HUES48 (cell line): ENCODE data around the gene PDCD6IP.
A peak's percentile ranks its signal among the peaks of the same experiment; 100 is the strongest.
"Not testable (repeated sequence)": the region's sequence is repeated elsewhere in the genome, so short reads cannot be mapped to it uniquely, and the experiment has no call there.

ENCODE experiments used
- H3K27ac ChIP-seq: one replicate; pipeline ENCODE4 v1.7.0; 2013; ENCODE audit warnings: low read depth, low read length, inconsistent platforms
- H3K27me3 ChIP-seq: 2 replicates; pipeline ENCODE4 v1.6.1; 2013; ENCODE audit warnings: mild to moderate bottlenecking, low read length; ENCODE audit not compliant: control insufficient read depth, insufficient read depth
- H3K36me3 ChIP-seq: 2 replicates; pipeline ENCODE4 v1.6.1; 2013; ENCODE audit warnings: low read length; ENCODE audit not compliant: control insufficient read depth, insufficient read depth
- H3K4me1 ChIP-seq: 2 replicates; pipeline ENCODE4 v1.6.1; 2013; ENCODE audit warnings: mild to moderate bottlenecking, low read length; ENCODE audit not compliant: control insufficient read depth, insufficient read depth
- H3K4me3 ChIP-seq: 2 replicates; pipeline ENCODE4 v1.5.1; 2013; ENCODE audit warnings: mild to moderate bottlenecking, low read depth, low read length
- H3K9ac ChIP-seq: 2 replicates; pipeline ENCODE4 v1.6.1; 2013; ENCODE audit warnings: mild to moderate bottlenecking, low read depth, low read length, moderate library complexity
- H3K9me3 ChIP-seq: 2 replicates; pipeline ENCODE4 v1.6.1; 2013; ENCODE audit warnings: low read length; ENCODE audit not compliant: control insufficient read depth, insufficient read depth

PDCD6IP gene

DNA sequence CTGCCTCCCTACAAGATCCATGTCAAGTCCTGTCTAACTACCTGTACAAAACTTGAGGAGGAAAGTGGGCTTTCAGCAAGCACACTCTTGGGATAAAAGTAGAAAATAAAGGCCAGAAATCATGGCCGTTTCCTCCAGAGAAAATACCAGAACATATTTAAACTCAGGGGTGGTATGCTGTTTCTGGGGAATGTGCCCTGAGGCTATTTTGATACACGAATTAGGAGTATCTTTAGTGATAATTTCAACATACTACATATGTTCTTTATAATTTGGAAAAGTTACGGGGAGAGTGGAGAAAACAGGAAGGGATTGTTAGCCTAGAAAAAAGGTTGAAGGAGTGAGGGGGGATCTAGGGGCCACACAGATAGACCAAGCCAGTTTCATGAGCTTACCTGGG lies 18.7 kb upstream of the PDCD6IP start:
- Histone ChIP-seq H3K9me3 (no peaks in the 10 kb centered on the region), H3K27me3 (no peaks in the 10 kb centered on the region), H3K9ac (no peak overlapping the region), H3K27ac (no peak overlapping the region), H3K36me3 (no peaks in the 10 kb centered on the region), H3K4me1 (no peaks in the 10 kb centered on the region), H3K4me3 (no peak overlapping the region)

DNA sequence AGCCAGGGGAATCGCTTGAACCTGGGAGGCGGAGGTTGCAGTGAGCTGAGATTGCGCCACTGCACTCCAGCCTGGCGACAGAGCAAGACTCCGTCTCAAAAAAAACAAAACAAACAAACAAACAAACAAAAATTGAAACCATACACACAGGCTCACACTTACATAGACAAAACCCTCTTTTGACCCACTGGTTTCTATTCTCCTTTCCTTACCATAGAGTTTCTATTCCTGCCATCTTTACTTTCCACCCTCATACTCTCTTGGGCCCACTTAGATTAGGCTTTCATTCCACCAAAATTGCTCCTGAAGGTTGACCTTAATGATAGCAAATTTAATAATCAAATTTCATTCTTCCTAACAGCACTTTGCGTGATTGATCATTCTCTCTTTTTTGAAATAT lies 17.0 kb upstream of the PDCD6IP start:
- H3K4me1 ChIP-seq, H3K9ac ChIP-seq, H3K36me3 ChIP-seq, H3K27me3 ChIP-seq, H3K27ac ChIP-seq, H3K9me3 ChIP-seq, H3K4me3 ChIP-seq: not testable (repeated sequence)

DNA sequence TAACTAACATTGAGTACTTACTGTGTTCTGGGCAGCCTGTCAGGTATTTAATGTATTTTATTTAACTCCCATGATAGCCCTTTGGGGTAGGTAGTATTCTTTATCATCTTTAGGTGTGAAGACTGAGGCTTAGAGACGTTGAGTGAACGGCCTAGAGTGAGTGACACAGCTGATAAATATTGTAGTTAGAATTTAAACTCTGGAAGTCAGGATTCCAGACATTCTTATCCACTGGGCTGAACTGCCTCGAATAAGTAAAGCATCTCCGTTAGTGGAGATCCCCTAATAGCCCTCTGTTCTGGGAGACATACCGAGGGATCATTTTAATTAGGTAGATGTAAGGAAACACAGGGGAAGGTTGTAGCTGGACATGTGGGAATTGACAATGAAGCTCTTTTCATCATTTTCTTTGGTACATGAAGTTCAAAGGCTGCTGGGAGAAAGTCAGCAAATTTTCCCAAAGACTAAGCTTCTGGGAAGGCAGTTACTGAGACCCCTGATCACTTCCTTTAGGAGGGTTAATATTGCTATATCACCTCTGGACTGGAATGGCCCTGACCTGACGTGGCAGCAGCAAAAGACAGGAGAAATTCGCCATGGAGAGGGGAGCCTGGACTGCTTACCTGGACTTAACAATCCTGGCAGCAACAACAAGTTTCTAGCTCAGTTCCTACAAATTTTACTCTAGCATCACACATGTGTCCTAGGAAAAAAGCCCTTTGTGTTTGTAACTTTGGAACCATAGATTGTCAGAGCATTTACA lies 11.7 kb upstream of the PDCD6IP start:
- Histone ChIP-seq H3K4me1 (peaks cover 25% of the 10 kb centered on the region), H3K9me3 (no peaks in the 10 kb centered on the region), H3K9ac (peak overlapping the region; percentile 18; the same call in 1 of the 2 replicates), H3K4me3 (0 out of 2 replicates have a peak overlapping the region, but pooled peaks have one; percentile 21), H3K27ac (peak overlapping the region; percentile 17), H3K36me3 (no peaks in the 10 kb centered on the region), H3K27me3 (peaks cover 5% of the 10 kb centered on the region; the same call in 1 of the 2 replicates)

DNA sequence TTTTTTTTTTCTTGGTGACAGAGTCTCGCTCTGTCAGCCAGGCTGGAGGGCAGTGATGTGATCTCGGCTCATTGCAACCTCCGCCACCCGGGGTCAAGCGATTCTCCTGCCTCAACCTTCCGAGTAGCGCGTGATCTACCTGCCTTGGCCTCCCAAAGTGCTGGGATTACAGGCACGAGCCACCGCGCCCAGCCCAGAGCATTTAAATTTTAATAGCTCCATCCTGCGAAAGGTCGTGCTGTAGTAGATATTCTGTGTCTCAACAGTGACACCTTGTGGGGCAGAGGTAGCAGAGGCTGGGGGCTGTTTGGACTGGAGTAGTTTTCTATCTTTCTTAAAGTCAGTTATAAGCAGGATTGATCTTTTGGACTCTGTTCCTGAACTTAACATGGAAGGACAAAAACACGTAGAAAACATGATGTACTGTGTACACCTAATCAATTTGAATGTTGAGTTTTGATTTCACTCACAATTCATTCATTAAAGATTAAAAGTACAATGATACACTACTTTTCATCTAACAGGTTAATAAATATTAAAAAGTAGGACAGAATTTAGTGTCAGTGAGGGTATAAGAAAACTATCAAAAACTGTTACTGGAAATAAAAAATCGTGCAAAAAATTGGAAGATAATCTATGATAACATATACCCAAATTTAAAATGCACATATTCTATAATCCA lies 11.0 kb upstream of the PDCD6IP start:
- Histone ChIP-seq H3K36me3 (no peaks in the 10 kb centered on the region), H3K9me3 (no peaks in the 10 kb centered on the region), H3K9ac (peak overlapping the region; percentile 18; the same call in 1 of the 2 replicates), H3K27ac (peak overlapping the region; percentile 17), H3K27me3 (peaks cover 5% of the 10 kb centered on the region; the same call in 1 of the 2 replicates), H3K4me3 (0 out of 2 replicates have a peak overlapping the region, but pooled peaks have one; percentile 21), H3K4me1 (peaks cover 25% of the 10 kb centered on the region)

DNA sequence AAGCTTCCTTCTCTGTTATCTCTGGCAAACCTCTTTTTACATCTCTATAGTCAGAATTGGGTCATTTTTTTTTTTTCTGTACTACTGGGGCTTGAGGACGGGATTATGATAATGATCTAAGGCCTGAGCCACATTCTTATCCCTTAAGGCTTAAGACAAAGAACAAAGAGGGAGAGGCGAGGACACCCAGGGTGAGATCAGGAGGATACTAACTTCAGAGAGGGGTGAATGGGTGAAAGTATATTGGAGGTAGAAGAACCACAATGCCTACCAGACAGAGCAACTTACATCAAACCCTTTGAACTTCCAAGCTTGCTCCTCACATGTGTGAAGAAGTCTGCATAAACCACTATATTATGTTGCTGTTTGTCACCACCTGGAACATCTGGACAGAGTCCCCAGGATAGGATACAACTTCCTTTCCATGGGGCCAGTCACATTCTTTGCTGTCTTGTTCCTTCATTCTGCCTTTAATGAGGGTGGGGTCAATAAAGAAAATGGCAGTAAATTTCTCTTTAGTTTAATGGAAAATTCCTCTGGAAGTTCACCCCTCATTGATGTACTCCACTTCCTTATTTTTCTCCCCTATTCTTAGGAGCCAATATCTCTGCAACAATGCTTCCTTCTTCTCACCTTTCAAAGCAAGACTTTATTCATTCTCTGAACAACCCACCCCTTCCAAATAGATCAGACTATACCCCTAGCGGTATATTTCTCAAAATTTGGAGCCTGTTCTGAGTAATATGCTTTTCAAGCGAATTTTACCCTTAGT lies 9.1 kb upstream of the PDCD6IP start:
- no peak overlapping the region for H3K9ac ChIP-seq
- H3K27ac ChIP-seq = peak overlapping the region; percentile 56
- peak overlapping the region; percentile 24; the same call in 1 of the 2 replicates for H3K4me3 ChIP-seq
- no peaks in the 10 kb centered on the region for H3K36me3 ChIP-seq
- peaks cover 5% of the 10 kb centered on the region; the same call in 1 of the 2 replicates for H3K27me3 ChIP-seq
- H3K4me1 ChIP-seq = peaks cover 26% of the 10 kb centered on the region
- no peaks in the 10 kb centered on the region for H3K9me3 ChIP-seq

DNA sequence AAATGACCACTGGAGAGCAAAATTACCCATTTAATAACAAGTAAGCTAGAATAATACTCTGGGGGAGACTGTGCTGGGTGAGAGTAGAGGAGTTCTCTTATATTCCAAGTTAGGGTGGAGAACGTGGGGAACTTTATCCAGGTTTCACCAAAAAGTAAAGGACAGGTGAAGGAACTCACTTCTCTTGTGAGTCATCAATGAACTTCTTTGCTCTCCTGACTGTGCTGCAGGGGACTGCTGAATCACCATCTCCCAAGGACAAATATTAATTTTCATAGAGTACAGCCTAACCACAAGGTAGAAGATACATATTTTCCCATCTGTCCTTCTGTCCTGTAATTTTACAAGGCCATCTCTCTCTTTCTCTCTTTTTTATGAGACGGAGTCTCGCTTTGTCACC lies 8.3 kb upstream of the PDCD6IP start:
- H3K27ac ChIP-seq = no peak overlapping the region

DNA sequence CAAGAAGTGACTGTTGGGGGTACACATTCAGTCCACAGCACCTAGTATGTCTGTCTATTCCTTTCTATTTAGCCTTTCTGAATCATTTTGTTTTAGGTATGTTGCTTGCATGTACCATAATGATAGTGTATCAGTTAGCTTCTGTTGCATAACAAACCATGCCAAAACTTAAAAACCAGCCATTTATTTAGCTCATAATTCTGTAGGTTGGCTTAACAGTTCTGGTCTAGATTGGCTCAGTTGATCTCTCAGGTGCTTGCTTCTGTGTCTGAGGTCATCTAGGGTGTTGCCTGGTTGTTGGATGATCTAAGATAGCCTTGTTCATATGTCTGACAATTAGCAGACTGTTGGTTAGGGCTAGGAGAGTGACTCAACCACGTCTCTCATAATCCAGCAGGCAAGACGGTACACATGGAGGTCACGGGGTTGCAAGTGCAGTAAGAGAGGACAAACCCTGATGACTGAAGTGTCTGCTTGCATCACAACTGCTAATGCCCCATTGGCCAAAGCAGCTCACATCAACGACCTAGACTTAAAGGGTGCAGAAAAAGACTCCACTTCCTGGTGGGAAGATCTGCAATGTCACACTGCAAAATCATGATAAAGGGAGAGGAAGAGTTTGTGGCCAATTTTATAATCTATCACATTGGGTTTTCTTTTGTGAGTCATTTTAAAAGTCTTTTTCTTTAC lies 6.8 kb upstream of the PDCD6IP start:
- Histone ChIP-seq H3K27ac (no peak overlapping the region), H3K4me1 (peaks cover 33% of the 10 kb centered on the region), H3K9me3 (no peaks in the 10 kb centered on the region), H3K27me3 (peaks cover 5% of the 10 kb centered on the region; the same call in 1 of the 2 replicates), H3K36me3 (no peaks in the 10 kb centered on the region), H3K4me3 (no peak overlapping the region), H3K9ac (no peak overlapping the region)

More for the DNA sequence above, 8.3 kb upstream of the PDCD6IP start:
- Histone ChIP-seq H3K4me1 (peaks cover 34% of the 10 kb centered on the region), H3K9me3 (no peaks in the 10 kb centered on the region), H3K36me3 (no peaks in the 10 kb centered on the region), H3K4me3 (no peak overlapping the region), H3K9ac (no peak overlapping the region), H3K27me3 (peaks cover 5% of the 10 kb centered on the region; the same call in 1 of the 2 replicates)

DNA sequence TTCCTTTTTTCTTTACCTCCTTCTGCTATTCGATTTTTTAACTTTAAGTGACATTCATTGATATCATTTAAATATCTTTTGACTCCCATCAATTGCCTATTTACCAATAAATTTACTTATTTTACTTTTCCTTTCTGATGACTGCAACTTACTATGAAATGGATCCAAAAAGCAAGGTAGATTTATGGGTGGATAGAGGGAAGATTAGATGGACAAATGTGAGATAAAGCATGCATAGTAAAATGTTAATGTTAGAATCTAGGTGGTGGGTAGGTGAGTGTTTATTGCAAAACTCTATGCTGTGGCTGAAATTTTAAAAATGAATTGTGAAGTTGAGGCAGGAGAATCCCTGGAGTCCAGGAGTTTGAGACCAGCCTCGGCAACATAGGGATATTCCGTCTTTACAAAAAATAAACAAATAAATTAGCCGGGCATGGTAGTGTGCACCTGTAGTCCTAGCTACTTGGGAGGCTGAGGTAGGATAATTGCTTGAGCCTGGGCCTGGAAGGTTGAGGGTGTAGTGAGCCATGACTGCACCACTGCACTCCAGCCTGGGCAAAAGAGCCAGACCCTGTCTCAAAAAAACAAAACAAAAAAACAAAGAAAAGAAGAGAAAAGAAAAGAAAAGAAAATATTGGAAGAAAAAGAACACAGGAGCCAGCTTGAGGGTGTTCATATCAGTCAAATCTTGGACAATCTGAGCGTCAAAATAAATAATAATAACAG lies 6.1 kb upstream of the PDCD6IP start:
- H3K9ac ChIP-seq = no peak overlapping the region
- no peaks in the 10 kb centered on the region for H3K36me3 ChIP-seq
- H3K27ac ChIP-seq = no peak overlapping the region
- no peaks in the 10 kb centered on the region for H3K9me3 ChIP-seq
- no peak overlapping the region for H3K4me3 ChIP-seq
- peaks cover 26% of the 10 kb centered on the region for H3K4me1 ChIP-seq
- H3K27me3 ChIP-seq = no peaks in the 10 kb centered on the region

DNA sequence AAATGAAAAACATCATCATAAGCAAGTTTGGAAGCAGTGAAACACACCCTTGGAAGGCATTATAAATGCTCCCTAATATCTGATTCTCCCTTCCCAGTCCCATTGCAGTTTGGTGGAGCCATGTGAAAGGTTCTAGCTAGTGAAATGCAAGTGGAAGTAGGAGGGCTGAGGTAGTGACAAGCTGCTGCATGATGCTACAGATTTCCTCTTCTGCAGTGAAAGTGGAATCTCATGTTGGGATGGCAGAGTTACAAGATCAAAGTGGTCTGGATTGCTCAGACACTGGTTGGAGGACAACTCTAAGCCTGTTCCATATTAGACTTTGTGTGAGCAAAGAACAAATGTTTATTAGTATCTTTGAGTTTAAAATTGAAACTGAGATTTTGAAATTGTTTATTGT lies 3.3 kb upstream of the PDCD6IP start:
- Histone ChIP-seq H3K4me3 (no peak overlapping the region), H3K4me1 (peaks cover 16% of the 10 kb centered on the region), H3K9me3 (no peaks in the 10 kb centered on the region), H3K27ac (no peak overlapping the region), H3K27me3 (no peaks in the 10 kb centered on the region), H3K9ac (no peak overlapping the region), H3K36me3 (no peaks in the 10 kb centered on the region)
